Heart left ventricle (tissue), 13 donors: ENCODE data around the gene REXO5.

ENCODE experiments used
- CTCF ChIP-seq, 12 donors: fragments of 200-600 bp; sonication (generic) in 4 of 12; IDR thresholded peaks; one replicate each; pipeline versions ENCODE4 v1.5.0 to v1.8.0; 2018 to 2022; ENCODE audit warnings: antibody characterized with exemption in 12 of 12, mild to moderate bottlenecking in 5 of 12
- POLR2A ChIP-seq, 2 donors: fragments of 450-650 bp; IDR thresholded peaks; one replicate each; pipeline ENCODE4 v1.6.1; 2017; ENCODE audit warnings: antibody characterized with exemption in 2 of 2, mild to moderate bottlenecking in 2 of 2, moderate library complexity in 2 of 2
- donor health status: ischemic (EF 13 %, LVEDD 7.1; RV severe dilation, severe dysfunction).
- donor health status: DM: no; HTN: yes; CAD: no.
- donor health status: DM: no; HTN: no; CAD: no.
- donor health status: ischemic (EF 25% LVEDD 6.9; RV normal size, moderate dysfunction).
- donor health status: ischemic (EF 25% LVEDD 5.7; RV mildly dilated, moderate dysfunction).
- donor health status: ischemic (EF 35%, LVEDD 5.7; RV mildly dilated, moderate dysfunction).
- donor health status: nonischemic (EF 11% LVEDD 7.7; RV severe dilation, severe dysfunction).
- donor health status: DM: yes; HTN: yes; CAD: no.
- donor health status: PGD.
- donor health status: ischemic (EF 29% LVEDD 5.4; RV normal size, mild dysfunction).
- donor health status: nonischemic (EF 23%, LVEDD 6.1; RV moderate dilation, normal function).

- no peak for TF ChIP-seq CTCF (IDR thresholded peaks at IDR 0.05)
- no peak for TF ChIP-seq POLR2A (IDR thresholded peaks at IDR 0.05)
These were observed 15.4 kb downstream of the REXO5 start for GRCh38 chr16:20821682-20822081.
